ENCODE results near the gene IL12RB2. TPM values are rescaled to one million over a fixed set of nuclear protein-coding genes. Genes with fewer than 3 reads are reported as not detected.

Gene IL12RB2
- total RNA-seq, 4 donors from 2014 or later: 0.87 to 6.5 (median 1.7) TPM

GRCh38 chr1:67281244-67281643 is 26.4 kb upstream of the IL12RB2 start:
- H3K4me1 ChIP-seq: no peaks in the 10 kb centered on the region
- peaks cover 0 to under 1% (median 0%) of the 10 kb centered on the region in 4 donors for H3K9me3 ChIP-seq
- H3K36me3 ChIP-seq: no peaks in the 10 kb centered on the region
- TF ChIP-seq POLR2A (IDR thresholded peaks at IDR 0.05) (no peak), EP300 (IDR thresholded peaks at IDR 0.05) (no peak), CTCF (IDR thresholded peaks at IDR 0.05) (no peak)
- H3K27me3 ChIP-seq: no peaks in the 10 kb centered on the region
- no peak overlapping the region for H3K27ac ChIP-seq
- H3K4me3 ChIP-seq: no peak overlapping the region
- no peak for DNase-seq (ENCODE audit: low spot score in 2 of 2)
- 72 to 73% methylated on average over 3 of the region's 3 CpGs for WGBS, 2 donors

GRCh38 chr1:67285780-67286488 is 21.7 kb upstream of the IL12RB2 start:
- DNase-seq (ENCODE audit: low spot score in 2 of 2): no peak
- TF ChIP-seq EP300 (IDR thresholded peaks at IDR 0.05) (no peak), POLR2A (IDR thresholded peaks at IDR 0.05) (no peak), CTCF (IDR thresholded peaks at IDR 0.05) (no peak)
- H3K36me3 ChIP-seq: no peaks in the 10 kb centered on the region
- no peaks in the 10 kb centered on the region for H3K9me3 ChIP-seq
- no peaks in the 10 kb centered on the region for H3K4me1 ChIP-seq
- no peak overlapping the region for H3K27ac ChIP-seq
- no peaks in the 10 kb centered on the region for H3K27me3 ChIP-seq
- no peak overlapping the region for H3K4me3 ChIP-seq
- WGBS, 2 donors: 86 to 90% methylated on average over 8 of the region's 8 CpGs

- H3K36me3 ChIP-seq: no peaks in the 10 kb centered on the region
- no peak for DNase-seq (ENCODE audit: low spot score in 2 of 2)
- no peak overlapping the region for H3K4me3 ChIP-seq
- no peaks in the 10 kb centered on the region for H3K27me3 ChIP-seq
- H3K27ac ChIP-seq: no peak overlapping the region
- no peak for TF ChIP-seq EP300 (IDR thresholded peaks at IDR 0.05)
- no peak for TF ChIP-seq CTCF (IDR thresholded peaks at IDR 0.05)
- no peak for TF ChIP-seq POLR2A (IDR thresholded peaks at IDR 0.05)
- 73 to 76% methylated on average over 4 of the region's 4 CpGs for WGBS, 2 donors
- H3K4me1 ChIP-seq: no peaks in the 10 kb centered on the region
- H3K9me3 ChIP-seq: no peaks in the 10 kb centered on the region
Measured at GRCh38 chr1:67290236-67290635, 17.4 kb upstream of the IL12RB2 start.

- H3K27ac ChIP-seq: no peak overlapping the region
- H3K4me3 ChIP-seq: no peak overlapping the region
- no peaks in the 10 kb centered on the region for H3K27me3 ChIP-seq
- no peaks in the 10 kb centered on the region for H3K9me3 ChIP-seq
- DNase-seq (ENCODE audit: low spot score in 2 of 2): no peak
- 90 to 91% methylated on average over 9 of the region's 9 CpGs for WGBS, 2 donors
- no peaks in the 10 kb centered on the region for H3K4me1 ChIP-seq
- no peaks in the 10 kb centered on the region for H3K36me3 ChIP-seq
- TF ChIP-seq EP300 (IDR thresholded peaks at IDR 0.05) (no peak), POLR2A (IDR thresholded peaks at IDR 0.05) (no peak), CTCF (IDR thresholded peaks at IDR 0.05) (no peak)
Measured at GRCh38 chr1:67294836-67295617, 12.6 kb upstream of the IL12RB2 start.

GRCh38 chr1:67298762-67299161 is 8.9 kb upstream of the IL12RB2 start:
- H3K4me3 ChIP-seq: no peak overlapping the region
- TF ChIP-seq CTCF (IDR thresholded peaks at IDR 0.05): no peak
- H3K27me3 ChIP-seq: no peaks in the 10 kb centered on the region
- no peaks in the 10 kb centered on the region for H3K4me1 ChIP-seq
- H3K36me3 ChIP-seq: no peaks in the 10 kb centered on the region
- no peak overlapping the region for H3K27ac ChIP-seq
- WGBS, 2 donors: 50 to 67% methylated on average over 2 of the region's 2 CpGs
- DNase-seq (ENCODE audit: low spot score in 2 of 2): no peak
- H3K9me3 ChIP-seq: no peaks in the 10 kb centered on the region

All from tibial nerve (tissue), 4 donors.